ENCODE data around the gene FREY1.

The FREY1 gene

GRCh38 chr11:45927332-45927683, 20.2 kb upstream of the FREY1 start:
- TF ChIP-seq GABPA (IDR thresholded peaks at IDR 0.05; ENCODE audit: low read depth) (no peak), POLR2AphosphoS5 (IDR thresholded peaks at IDR 0.05; ENCODE audit: low read depth) (no peak), SPI1 (IDR thresholded peaks at IDR 0.05; ENCODE audit: borderline replicate concordance, low read depth) (no peak), CTCF (IDR thresholded peaks at IDR 0.05; ENCODE audit: insufficient read depth, low read length) (no peak), REST (IDR thresholded peaks at IDR 0.05; ENCODE audit: insufficient replicate concordance, low read depth) (no peak)
- Histone ChIP-seq H3K27me3 (ENCODE audit: insufficient read depth, poor library complexity, severe bottlenecking) (peaks cover 15% of the 10 kb centered on the region), H3K27ac (replicated peaks) (no peak overlapping the region), H3K4me3 (replicated peaks; ENCODE audit: insufficient read depth, low read length) (no peak overlapping the region)
- no peak for DNase-seq (ENCODE audit: low read depth in 1 of 2, low spot score in 1 of 2)

- no peak for DNase-seq (ENCODE audit: low read depth in 1 of 2, low spot score in 1 of 2)
- H3K27me3 ChIP-seq (ENCODE audit: insufficient read depth, poor library complexity, severe bottlenecking) = peaks cover 18% of the 10 kb centered on the region
- no peak overlapping the region for H3K27ac ChIP-seq (replicated peaks)
- H3K4me3 ChIP-seq (replicated peaks; ENCODE audit: insufficient read depth, low read length) = no peak overlapping the region
- TF ChIP-seq CTCF (IDR thresholded peaks at IDR 0.05; ENCODE audit: insufficient read depth, low read length) (no peak), GABPA (IDR thresholded peaks at IDR 0.05; ENCODE audit: low read depth) (no peak), POLR2AphosphoS5 (IDR thresholded peaks at IDR 0.05; ENCODE audit: low read depth) (no peak), REST (IDR thresholded peaks at IDR 0.05; ENCODE audit: insufficient replicate concordance, low read depth) (no peak), SPI1 (IDR thresholded peaks at IDR 0.05; ENCODE audit: borderline replicate concordance, low read depth) (no peak)
Observed at GRCh38 chr11:45926536-45927331, 19.7 kb upstream of the FREY1 start.

- Histone ChIP-seq H3K27me3 (ENCODE audit: insufficient read depth, poor library complexity, severe bottlenecking) (peaks cover 18% of the 10 kb centered on the region), H3K4me3 (replicated peaks; ENCODE audit: insufficient read depth, low read length) (no peak overlapping the region), H3K27ac (replicated peaks) (no peak overlapping the region)
- DNase-seq (ENCODE audit: low read depth in 1 of 2, low spot score in 1 of 2) = no peak
- no peak for TF ChIP-seq POLR2AphosphoS5 (IDR thresholded peaks at IDR 0.05; ENCODE audit: low read depth)
- TF ChIP-seq REST (IDR thresholded peaks at IDR 0.05; ENCODE audit: insufficient replicate concordance, low read depth) = no peak
- TF ChIP-seq GABPA (IDR thresholded peaks at IDR 0.05; ENCODE audit: low read depth) = no peak
- TF ChIP-seq CTCF (IDR thresholded peaks at IDR 0.05; ENCODE audit: insufficient read depth, low read length) = no peak
Observed at GRCh38 chr11:45926001-45926401, 18.9 kb upstream of the FREY1 start.
